Trophoblast cell (in vitro differentiated cells and primary cell): ENCODE data around the gene PGM2.

Experiments used
- DNase-seq, 2 donors: peaks; one replicate each; pipeline ENCODE4 v3.0.0-alpha.2; 2016
- H2AFZ ChIP-seq: 2 replicates; pipeline ENCODE4 v1.6.1; 2013; ENCODE audit warnings: low read length, moderate library complexity, mild to moderate bottlenecking; ENCODE audit not compliant: insufficient read depth, poor library complexity
- H2AK5ac ChIP-seq: 2 replicates; pipeline ENCODE4 v1.6.1; 2013; ENCODE audit warnings: mild to moderate bottlenecking, low read length
- H2BK120ac ChIP-seq: 2 replicates; pipeline ENCODE4 v1.6.1; 2013; ENCODE audit warnings: low read length, mild to moderate bottlenecking, moderate library complexity; ENCODE audit not compliant: insufficient read depth, poor library complexity
- H2BK12ac ChIP-seq: 2 replicates; pipeline ENCODE4 v1.6.1; 2013; ENCODE audit warnings: mild to moderate bottlenecking, low read length, moderate library complexity
- H2BK5ac ChIP-seq: 2 replicates; pipeline ENCODE4 v1.6.1; 2013; ENCODE audit warnings: low read length, low read depth, moderate library complexity, mild to moderate bottlenecking; ENCODE audit not compliant: poor library complexity
- H3K14ac ChIP-seq: 2 replicates; pipeline ENCODE4 v1.6.1; 2013; ENCODE audit warnings: mild to moderate bottlenecking, low read length
- H3K18ac ChIP-seq: 2 replicates; pipeline ENCODE4 v1.6.1; 2013; ENCODE audit warnings: mild to moderate bottlenecking, low read length
- H3K23ac ChIP-seq: 2 replicates; pipeline ENCODE4 v1.6.1; 2013; ENCODE audit warnings: low read length
- H3K27ac ChIP-seq: 2 replicates; pipeline ENCODE4 v1.5.1; 2013; ENCODE audit warnings: low read depth, mild to moderate bottlenecking, inconsistent platforms, low read length, moderate library complexity
- H3K27me3 ChIP-seq: 2 replicates; pipeline ENCODE4 v1.6.1; 2013; ENCODE audit warnings: inconsistent platforms, mild to moderate bottlenecking, low read length, moderate library complexity; ENCODE audit not compliant: insufficient read depth
- H3K36me3 ChIP-seq, 2 experiments: 1 replicate in 1 of 2; 2 replicates in 1 of 2; pipeline ENCODE4 v1.6.1; 2013; ENCODE audit warnings: low read length in 2 of 2, mild to moderate bottlenecking in 2 of 2, moderate library complexity in 1 of 2; ENCODE audit not compliant: insufficient read depth in 2 of 2, control insufficient read depth in 1 of 2
- H3K4ac ChIP-seq: 2 replicates; pipeline ENCODE4 v1.6.1; 2013; ENCODE audit warnings: low read depth, mild to moderate bottlenecking, low read length, moderate library complexity
- H3K4me1 ChIP-seq, 2 experiments: 1 replicate in 1 of 2; 2 replicates in 1 of 2; pipeline ENCODE4 v1.6.1; 2013; ENCODE audit warnings: low read length in 2 of 2, mild to moderate bottlenecking in 2 of 2, moderate library complexity in 1 of 2; ENCODE audit not compliant: insufficient read depth in 2 of 2, control insufficient read depth in 1 of 2
- H3K4me2 ChIP-seq: 2 replicates; pipeline ENCODE4 v1.6.1; 2013; ENCODE audit warnings: inconsistent platforms, mild to moderate bottlenecking, low read length, moderate library complexity
- H3K4me3 ChIP-seq: 2 replicates; pipeline ENCODE4 v1.5.1; 2013; ENCODE audit warnings: mild to moderate bottlenecking, low read depth, low read length, inconsistent platforms
- H3K79me1 ChIP-seq: one replicate; pipeline ENCODE4 v1.6.1; 2013; ENCODE audit warnings: low read length
- H3K79me2 ChIP-seq: 2 replicates; pipeline ENCODE4 v1.6.1; 2013; ENCODE audit warnings: low read length, mild to moderate bottlenecking; ENCODE audit not compliant: control insufficient read depth, insufficient read depth, poor library complexity
- H3K9ac ChIP-seq: 2 replicates; pipeline ENCODE4 v1.6.1; 2013; ENCODE audit warnings: mild to moderate bottlenecking, low read length
- H3K9me3 ChIP-seq: 2 replicates; pipeline ENCODE4 v1.6.1; 2013; ENCODE audit warnings: low read depth, mild to moderate bottlenecking, control low read depth, inconsistent platforms, low read length; ENCODE audit not compliant: insufficient read depth
- H4K12ac ChIP-seq: 2 replicates; pipeline ENCODE4 v1.6.1; 2013; ENCODE audit warnings: low read depth, mild to moderate bottlenecking, low read length, moderate library complexity
- H4K8ac ChIP-seq: 2 replicates; pipeline ENCODE4 v1.6.1; 2013; ENCODE audit warnings: low read depth, mild to moderate bottlenecking, low read length, moderate library complexity
- H4K91ac ChIP-seq: one replicate; pipeline ENCODE4 v1.6.1; 2013; ENCODE audit warnings: low read depth, mild to moderate bottlenecking, low read length, moderate library complexity
- WGBS: extraction: QIAGEN DNeasy Blood & Tissue Kit; methylation state at CpG from one replicate; pipeline ENCODE4 v1.1.7; 2013; ENCODE audit warnings: missing lambda C conversion rate; ENCODE audit not compliant: insufficient read length, insufficient coverage; ENCODE audit errors: extremely low coverage; 5-methylcytosine and 5-hydroxymethylcytosine counted together

PGM2 gene

GRCh38 chr4:37885496-37885895 is 59.0 kb downstream of the PGM2 start:
- H3K4me1 ChIP-seq: peaks cover 4 to 6% of the 10 kb centered on the region in 2 experiments
- H3K9me3 ChIP-seq: peaks cover 1% of the 10 kb centered on the region
- no peak overlapping the region for H2AK5ac ChIP-seq
- no peak overlapping the region for H3K18ac ChIP-seq
- H3K36me3 ChIP-seq: no peaks in the 10 kb centered on the region
- H3K4ac ChIP-seq: no peak overlapping the region
- no peak overlapping the region for H4K12ac ChIP-seq
- H3K4me3 ChIP-seq: no peak overlapping the region
- H2AFZ ChIP-seq: no peak overlapping the region
- no CpG with 5 or more reads among the region's 8 CpGs for WGBS
- no peak for DNase-seq
- H3K23ac ChIP-seq: no peak overlapping the region
- H3K27ac ChIP-seq: no peak overlapping the region
- no peak overlapping the region for H4K91ac ChIP-seq
- H2BK120ac ChIP-seq: no peak overlapping the region
- H3K14ac ChIP-seq: no peak overlapping the region
- H3K4me2 ChIP-seq: no peak overlapping the region
- H3K79me2 ChIP-seq: no peaks in the 10 kb centered on the region
- no peak overlapping the region for H4K8ac ChIP-seq
- peaks cover 18% of the 10 kb centered on the region for H3K27me3 ChIP-seq
- no peak overlapping the region for H2BK12ac ChIP-seq
- H3K9ac ChIP-seq: no peak overlapping the region
- H2BK5ac ChIP-seq: no peak overlapping the region
- peaks cover 2% of the 10 kb centered on the region for H3K79me1 ChIP-seq

GRCh38 chr4:37889849-37890800 is 63.6 kb downstream of the PGM2 start:
- Histone ChIP-seq H3K4me3 (no peak overlapping the region), H4K12ac (no peak overlapping the region), H3K4me1 (peaks cover 8 to 14% of the 10 kb centered on the region in 2 experiments), H3K4me2 (peak overlapping the region; percentile 96), H3K79me2 (no peaks in the 10 kb centered on the region), H2BK12ac (no peak overlapping the region), H3K18ac (no peak overlapping the region), H4K8ac (no peak overlapping the region), H3K14ac (no peak overlapping the region), H3K27me3 (peaks cover 35% of the 10 kb centered on the region), H2AFZ (no peak overlapping the region), H3K9me3 (peaks cover 3% of the 10 kb centered on the region), H3K36me3 (no peaks in the 10 kb centered on the region), H2BK5ac (no peak overlapping the region), H3K9ac (no peak overlapping the region), H3K23ac (no peak overlapping the region), H3K79me1 (peaks cover 2% of the 10 kb centered on the region), H2AK5ac (no peak overlapping the region), H3K27ac (no peak overlapping the region), H3K4ac (no peak overlapping the region), H4K91ac (no peak overlapping the region), H2BK120ac (no peak overlapping the region)
- no CpG with 5 or more reads among the region's 63 CpGs for WGBS
- DNase-seq: peak; percentile 4 to 31

- Histone ChIP-seq H3K18ac (no peak within 1 kb of the TSS), H3K79me2 (no peaks in the 10 kb centered on the region), H3K79me1 (peaks cover 2% of the 10 kb centered on the region), H3K27me3 (peaks cover 35% of the 10 kb centered on the region), H3K9me3 (peaks cover 3% of the 10 kb centered on the region), H3K4ac (no peak within 1 kb of the TSS), H3K4me3 (peak within 1 kb of the TSS; percentile 73), H4K8ac (no peak within 1 kb of the TSS), H2BK120ac (no peak within 1 kb of the TSS), H4K91ac (no peak within 1 kb of the TSS), H3K14ac (no peak within 1 kb of the TSS), H3K9ac (no peak within 1 kb of the TSS), H3K4me1 (peaks cover 8 to 14% of the 10 kb centered on the region in 2 experiments), H3K23ac (no peak within 1 kb of the TSS), H3K27ac (no peak within 1 kb of the TSS), H2AFZ (peak within 1 kb of the TSS; percentile 77), H3K36me3 (no peaks in the 10 kb centered on the region), H3K4me2 (peak within 1 kb of the TSS; percentile 96), H2BK12ac (no peak within 1 kb of the TSS), H4K12ac (no peak within 1 kb of the TSS), H2AK5ac (no peak within 1 kb of the TSS), H2BK5ac (no peak within 1 kb of the TSS)
- peak; percentile 3 to 41 for DNase-seq
- WGBS: no CpG with 5 or more reads among the region's 43 CpGs
These were observed 64.3 kb downstream of the PGM2 start, which contains the start of gene TBC1D1 for GRCh38 chr4:37890801-37891259. TSS of gene TBC1D1 (plus strand) at chr4:37891084. CDS start at chr4:37902096, 11,012 bp downstream.

- no peak overlapping the region for H4K91ac ChIP-seq
- H4K12ac ChIP-seq: no peak overlapping the region
- no peak overlapping the region for H3K9ac ChIP-seq
- no peaks in the 10 kb centered on the region for H3K36me3 ChIP-seq
- H3K18ac ChIP-seq: no peak overlapping the region
- H2BK5ac ChIP-seq: no peak overlapping the region
- H3K27ac ChIP-seq: no peak overlapping the region
- no peak overlapping the region for H3K4ac ChIP-seq
- no peak overlapping the region for H3K23ac ChIP-seq
- DNase-seq: peak in 1 of 2 donors; percentile 28
- H2AFZ ChIP-seq: no peak overlapping the region
- no CpG with 5 or more reads among the region's 49 CpGs for WGBS
- H3K4me3 ChIP-seq: peak overlapping the region; percentile 73
- H2BK12ac ChIP-seq: no peak overlapping the region
- H3K4me1 ChIP-seq: peaks cover 8 to 14% of the 10 kb centered on the region in 2 experiments
- peaks cover 3% of the 10 kb centered on the region for H3K9me3 ChIP-seq
- H2AK5ac ChIP-seq: no peak overlapping the region
- H4K8ac ChIP-seq: no peak overlapping the region
- H2BK120ac ChIP-seq: no peak overlapping the region
- H3K79me1 ChIP-seq: no peaks in the 10 kb centered on the region
- H3K79me2 ChIP-seq: no peaks in the 10 kb centered on the region
- H3K27me3 ChIP-seq: peaks cover 35% of the 10 kb centered on the region
- H3K14ac ChIP-seq: no peak overlapping the region
- H3K4me2 ChIP-seq: peak overlapping the region; percentile 96
These were observed 65.0 kb downstream of the PGM2 start for GRCh38 chr4:37891260-37892159.
